ENCODE results near the gene SERPINF2. TPM values are rescaled to one million over a fixed set of nuclear protein-coding genes. Genes with fewer than 3 reads are reported as not detected.
"Not testable (repeated sequence)": the region's sequence is repeated elsewhere in the genome, so short reads cannot be mapped to it uniquely, and the experiment has no call there.

SERPINF2 gene
- total RNA-seq, 1 donor from 2014 or later, result 0.82 TPM

DNA sequence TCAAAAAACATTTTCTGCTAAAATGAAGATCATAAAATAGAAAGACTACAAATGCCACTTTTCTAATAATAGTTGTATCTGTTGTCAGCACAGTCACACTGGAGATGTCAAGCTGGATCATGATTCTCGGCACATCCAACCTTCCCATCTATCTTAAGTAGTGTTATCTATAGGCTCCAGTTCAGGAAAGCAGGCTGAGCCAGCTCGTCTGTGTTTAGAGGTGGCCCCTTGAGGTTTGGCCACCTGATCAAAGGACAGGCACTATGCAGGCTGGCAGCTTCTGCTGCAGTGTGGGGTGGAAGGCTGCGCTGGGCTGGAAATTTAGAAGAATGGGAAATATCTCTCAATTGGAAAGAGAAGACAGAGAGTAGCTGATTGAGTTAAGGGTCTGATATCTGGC, 54.7 kb downstream of the SERPINF2 start:
- no peaks in the 10 kb centered on the region for H3K4me1 Mint-ChIP-seq
- CTCF ChIA-PET, result interaction anchor here (0.7 kb wide), 1 partner anchor 13 kb away, joined by 3 read pairs; no protein-coding TSS in a partner anchor
- no peak overlapping the region for H3K4me3 Mint-ChIP-seq
- DNase-seq, result no peak
- H3K27ac Mint-ChIP-seq, result no peak overlapping the region
- intact Hi-C loops (cut with micrococcal nuclease), result no loop called here
- no peaks in the 10 kb centered on the region for H3K27me3 Mint-ChIP-seq
- POLR2A ChIA-PET, result no interaction called here
- peaks cover 33% of the 10 kb centered on the region for H3K36me3 Mint-ChIP-seq (ENCODE audit: low read depth)
- ATAC-seq (ENCODE audit: low read depth), result no peak
- no peaks in the 10 kb centered on the region for H3K9me3 Mint-ChIP-seq
- TF ChIP-seq CTCF (IDR thresholded peaks at IDR 0.05), result no peak

DNA sequence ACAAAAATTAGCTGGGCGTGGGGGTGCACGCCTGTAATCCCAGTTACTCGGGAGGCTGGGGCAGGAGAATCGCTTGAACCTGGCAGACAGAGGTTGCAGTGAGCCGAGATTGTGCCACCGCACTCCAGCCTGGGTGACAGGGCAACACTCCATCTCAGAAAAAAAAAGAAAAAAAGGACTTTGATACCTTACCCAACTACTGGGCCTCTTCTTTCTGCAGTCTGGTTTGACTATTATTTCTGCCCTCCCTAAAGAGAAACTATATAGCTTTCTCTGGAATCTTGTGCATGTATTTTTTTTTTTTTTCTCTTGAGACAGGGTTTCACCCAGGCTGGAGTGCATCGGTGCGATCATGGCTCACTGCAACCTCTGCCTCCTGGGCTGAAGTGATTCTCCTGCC, 55.2 kb downstream of the SERPINF2 start:
- POLR2A ChIA-PET, result interaction anchor here (0.7 kb wide), 1 partner anchor 692 kb away, joined by 3 read pairs; no protein-coding TSS in a partner anchor

DNA sequence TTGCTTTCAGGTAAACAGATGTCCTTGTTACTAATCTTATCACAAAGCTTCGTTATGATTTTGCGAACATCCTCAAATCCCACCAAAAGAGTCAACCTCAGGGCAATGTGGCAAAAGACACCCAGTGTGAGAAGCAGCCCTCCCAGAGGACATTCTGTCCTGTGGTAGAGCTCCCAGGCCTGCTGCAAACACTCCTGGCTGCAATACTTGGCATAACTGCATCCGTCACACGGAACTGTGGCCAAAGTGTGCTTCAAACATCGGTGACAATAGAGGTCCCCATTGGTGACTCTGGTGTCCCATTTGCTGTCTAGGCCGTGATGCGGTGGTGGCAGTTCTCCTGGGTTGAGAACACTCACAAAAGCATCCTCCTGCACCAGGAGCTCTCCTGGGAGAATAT, 57.6 kb downstream of the SERPINF2 start:
- Mint-ChIP-seq H3K36me3 (ENCODE audit: low read depth) (peaks cover 45% of the 10 kb centered on the region), H3K27me3 (no peaks in the 10 kb centered on the region), H3K4me3 (no peak overlapping the region), H3K4me1 (no peaks in the 10 kb centered on the region), H3K27ac (no peak overlapping the region), H3K9me3 (no peaks in the 10 kb centered on the region)
- TF ChIP-seq CTCF (IDR thresholded peaks at IDR 0.05), result no peak
- ChIA-PET CTCF (no interaction called here), POLR2A (no interaction called here)
- no peak for DNase-seq
- no peak for ATAC-seq (ENCODE audit: low read depth)
- intact Hi-C loops (cut with micrococcal nuclease), result no loop called here

More for the DNA sequence above, 55.2 kb downstream of the SERPINF2 start:
- DNase-seq; ATAC-seq (ENCODE audit: low read depth); H3K27me3 Mint-ChIP-seq; CTCF ChIA-PET; H3K4me1 Mint-ChIP-seq; intact Hi-C loops (cut with micrococcal nuclease); H3K4me3 Mint-ChIP-seq; H3K27ac Mint-ChIP-seq; H3K9me3 Mint-ChIP-seq: not testable (repeated sequence)
- peaks cover 33% of the 10 kb centered on the region for H3K36me3 Mint-ChIP-seq (ENCODE audit: low read depth)

DNA sequence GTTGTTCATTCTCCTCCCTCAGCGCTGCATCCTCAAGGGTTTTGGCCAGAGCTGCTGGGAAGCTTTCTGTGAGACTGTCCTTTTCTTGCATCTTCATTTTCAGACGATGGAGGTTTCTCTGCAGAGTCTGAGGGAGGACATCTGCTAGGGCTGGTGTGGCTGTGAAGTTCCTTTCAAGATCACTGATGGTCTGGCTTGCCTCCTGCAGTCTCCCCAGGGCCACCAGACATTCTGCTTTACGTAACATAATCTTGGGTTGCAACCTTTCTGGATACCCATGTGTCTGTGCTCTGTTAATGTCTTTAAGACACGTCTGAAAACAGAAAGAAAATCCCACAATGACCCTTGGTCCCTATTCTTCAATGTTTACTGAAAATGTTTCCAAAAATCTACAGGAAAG, 58.0 kb downstream of the SERPINF2 start:
- ATAC-seq (ENCODE audit: low read depth), result no peak
- H3K36me3 Mint-ChIP-seq (ENCODE audit: low read depth), result peaks cover 45% of the 10 kb centered on the region
- no peak overlapping the region for H3K27ac Mint-ChIP-seq
- H3K4me1 Mint-ChIP-seq, result no peaks in the 10 kb centered on the region
- intact Hi-C loops (cut with micrococcal nuclease), result no loop called here
- no peak overlapping the region for H3K4me3 Mint-ChIP-seq
- no peaks in the 10 kb centered on the region for H3K9me3 Mint-ChIP-seq
- no peaks in the 10 kb centered on the region for H3K27me3 Mint-ChIP-seq
- POLR2A ChIA-PET, result no interaction called here
- CTCF ChIA-PET, result no interaction called here
- TF ChIP-seq CTCF (IDR thresholded peaks at IDR 0.05), result no peak
- DNase-seq, result no peak

- H3K27me3 Mint-ChIP-seq, result no peaks in the 10 kb centered on the region
- ChIA-PET CTCF (no interaction called here), POLR2A (no interaction called here)
- TF ChIP-seq CTCF (IDR thresholded peaks at IDR 0.05), result no peak
- no peaks in the 10 kb centered on the region for H3K4me1 Mint-ChIP-seq
- ATAC-seq (ENCODE audit: low read depth), result no peak
- intact Hi-C loops (cut with micrococcal nuclease), result no loop called here
- DNase-seq, result no peak
- H3K4me3 Mint-ChIP-seq, result no peak overlapping the region
- H3K9me3 Mint-ChIP-seq, result no peaks in the 10 kb centered on the region
- H3K27ac Mint-ChIP-seq, result no peak overlapping the region
- H3K36me3 Mint-ChIP-seq (ENCODE audit: low read depth), result peaks cover 45% of the 10 kb centered on the region
Observed at GRCh38 chr17:1802429-1802828, 59.8 kb downstream of the SERPINF2 start.

DNA sequence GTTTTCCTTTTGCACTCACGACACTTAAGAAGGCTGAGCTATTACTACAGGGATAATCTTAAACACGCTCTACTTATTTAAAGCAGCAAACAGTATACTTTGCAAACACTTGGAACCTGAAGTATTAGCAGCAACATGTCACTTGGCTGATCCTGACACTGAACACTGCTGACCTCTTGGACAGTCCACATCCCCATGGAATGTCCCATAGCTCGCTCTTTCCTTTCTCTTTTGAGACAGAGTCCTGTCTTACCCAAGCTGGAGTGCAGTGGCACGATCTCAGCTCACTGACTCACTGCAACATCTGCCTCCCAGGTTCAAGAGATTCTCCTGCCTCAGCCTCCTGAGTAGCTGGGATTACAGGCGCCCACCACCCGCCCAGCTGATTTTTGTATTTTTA, 60.6 kb downstream of the SERPINF2 start:
- Mint-ChIP-seq H3K27me3 (no peaks in the 10 kb centered on the region), H3K4me1 (no peaks in the 10 kb centered on the region), H3K27ac (no peak overlapping the region), H3K4me3 (no peak overlapping the region), H3K36me3 (ENCODE audit: low read depth) (peaks cover 50% of the 10 kb centered on the region), H3K9me3 (no peaks in the 10 kb centered on the region)
- intact Hi-C loops (cut with micrococcal nuclease), result no loop called here
- ChIA-PET POLR2A (no interaction called here), CTCF (no interaction called here)
- TF ChIP-seq CTCF (IDR thresholded peaks at IDR 0.05), result no peak
- no peak for DNase-seq
- no peak for ATAC-seq (ENCODE audit: low read depth)
